ENCODE measurements around the gene AGPAT4.

The AGPAT4 gene

DNA sequence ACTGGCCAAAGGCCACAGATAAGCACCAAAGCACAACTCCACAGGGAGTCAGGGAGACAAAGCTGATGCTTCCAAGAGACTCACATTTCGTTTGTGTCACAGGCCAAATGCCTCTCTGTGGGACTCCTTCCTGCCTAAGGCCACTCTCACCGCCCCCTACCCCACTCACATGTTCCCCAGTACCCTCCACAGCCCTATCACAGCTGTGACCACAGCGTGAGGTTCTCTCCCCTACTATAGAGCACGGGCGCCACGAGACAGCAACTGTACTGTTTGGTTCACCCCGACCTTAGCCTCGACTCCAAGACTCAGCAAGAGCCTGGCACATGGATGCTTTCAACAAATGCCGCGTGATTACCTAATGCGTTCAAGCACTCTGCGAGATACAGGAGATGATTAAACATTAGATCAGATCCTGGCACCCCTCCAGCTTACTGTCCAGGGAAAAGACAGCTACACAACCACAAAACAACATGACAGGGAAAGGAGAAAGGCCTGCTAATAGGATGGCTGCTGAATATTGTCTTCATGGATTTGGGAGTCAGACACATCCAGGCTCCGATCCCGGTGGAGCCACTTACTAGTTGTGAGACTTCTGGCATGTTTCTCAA, 105.5 kb downstream of the AGPAT4 start:
- DNase-seq (ENCODE audit: low read depth in 1 of 2, low spot score in 1 of 2), result no peak

- DNase-seq (ENCODE audit: low read depth in 1 of 2, low spot score in 1 of 2), result no peak
Observed at GRCh38 chr6:161166677-161167076, 107.2 kb downstream of the AGPAT4 start.

- DNase-seq (ENCODE audit: low read depth in 1 of 2, low spot score in 1 of 2), result no peak
Observed at GRCh38 chr6:161166176-161166575, 107.7 kb downstream of the AGPAT4 start.

DNA sequence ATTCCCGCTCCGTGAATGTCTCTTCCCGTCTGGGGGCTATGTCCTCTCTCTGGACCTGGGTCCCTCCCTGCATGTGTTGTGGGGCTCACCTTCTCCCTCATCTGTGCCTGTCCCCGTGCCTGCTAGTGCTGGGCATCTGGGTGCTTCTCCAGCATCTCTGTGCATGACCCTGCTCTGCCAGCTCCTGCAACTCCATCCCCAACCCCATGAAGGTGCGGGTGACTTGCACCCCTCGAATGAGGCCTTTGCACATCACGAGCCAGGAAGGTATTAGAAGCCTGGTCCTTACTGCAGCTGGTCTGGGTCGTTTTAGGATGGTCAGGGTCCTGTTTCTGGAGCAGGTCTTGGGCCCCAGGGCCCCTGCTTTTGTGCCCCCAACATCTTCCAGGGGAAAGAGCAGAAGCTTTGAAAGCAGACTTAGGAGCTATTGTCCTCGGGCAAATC, 109.7 kb downstream of the AGPAT4 start:
- DNase-seq (ENCODE audit: low read depth in 1 of 2, low spot score in 1 of 2), result no peak

- no peak for DNase-seq (ENCODE audit: low read depth in 1 of 2, low spot score in 1 of 2)
Observed at GRCh38 chr6:161163466-161164181, 110.2 kb downstream of the AGPAT4 start.

DNA sequence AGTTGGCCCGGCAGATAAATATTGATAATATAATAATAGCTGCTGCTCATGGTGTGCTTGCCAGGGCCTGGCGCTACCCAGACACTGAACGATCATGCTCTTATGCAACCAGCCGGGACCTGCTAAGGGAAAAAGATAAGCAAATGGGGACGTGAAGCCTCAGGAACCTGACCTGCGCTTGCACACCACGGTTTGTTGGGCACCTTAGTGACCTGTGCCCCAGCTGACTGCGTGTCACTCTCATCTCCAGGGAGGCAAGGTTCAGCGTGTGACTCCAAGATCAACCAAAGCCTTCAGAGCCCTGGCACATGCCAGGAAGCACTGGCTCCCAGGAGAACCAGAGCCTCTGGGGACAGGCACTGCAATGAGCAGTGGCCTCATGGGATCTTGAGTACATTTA, 111.1 kb downstream of the AGPAT4 start:
- no peak for DNase-seq (ENCODE audit: low read depth in 1 of 2, low spot score in 1 of 2)

GRCh38 chr6:161161889-161162624, 111.8 kb downstream of the AGPAT4 start:
- no peak for DNase-seq (ENCODE audit: low read depth in 1 of 2, low spot score in 1 of 2)

DNA sequence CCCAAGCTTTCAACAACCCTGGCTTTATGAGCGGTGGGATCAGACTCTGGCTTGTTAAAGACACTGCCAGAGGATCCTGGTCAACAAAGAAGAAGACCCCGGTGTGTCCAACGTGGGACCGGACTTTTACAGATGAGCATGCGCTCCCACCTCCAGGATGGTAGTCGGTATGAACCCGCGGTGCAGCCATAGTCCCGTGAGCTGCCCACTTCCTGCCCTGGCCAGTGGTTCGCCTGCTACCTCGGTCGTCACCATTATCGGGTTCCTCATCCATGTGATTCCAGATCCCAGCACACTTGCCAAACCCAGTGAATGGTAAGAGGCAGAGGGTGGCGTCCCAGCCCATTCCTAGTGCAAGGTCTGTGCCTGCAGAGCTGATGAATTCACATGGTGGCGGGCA, 112.7 kb downstream of the AGPAT4 start:
- no peak for DNase-seq (ENCODE audit: low read depth in 1 of 2, low spot score in 1 of 2)

GRCh38 chr6:161154796-161155335, 119.0 kb downstream of the AGPAT4 start:
- DNase-seq (ENCODE audit: low read depth in 1 of 2, low spot score in 1 of 2), result no peak

DNA sequence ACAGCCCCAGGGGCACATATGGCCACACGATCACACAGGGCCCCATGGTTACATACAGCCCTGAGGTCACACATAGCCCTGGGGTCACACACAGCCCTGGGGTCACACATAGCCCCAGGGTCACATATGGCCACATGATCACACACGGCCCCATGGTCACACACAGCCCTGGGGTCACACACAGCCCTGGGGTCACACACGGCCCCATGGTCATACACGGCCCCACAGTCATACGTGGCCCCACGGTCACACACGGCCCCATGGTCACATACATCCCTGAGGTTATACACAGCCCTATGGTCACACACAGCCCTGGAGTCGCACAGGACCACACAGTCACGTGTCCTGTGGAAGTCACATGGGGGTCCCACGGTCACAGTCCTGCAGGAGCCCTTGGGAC, 120.1 kb downstream of the AGPAT4 start:
- no peak for DNase-seq (ENCODE audit: low read depth in 1 of 2, low spot score in 1 of 2)

- no peak for DNase-seq (ENCODE audit: low read depth in 1 of 2, low spot score in 1 of 2)
Observed at GRCh38 chr6:161152907-161153662, 120.8 kb downstream of the AGPAT4 start.

DNA sequence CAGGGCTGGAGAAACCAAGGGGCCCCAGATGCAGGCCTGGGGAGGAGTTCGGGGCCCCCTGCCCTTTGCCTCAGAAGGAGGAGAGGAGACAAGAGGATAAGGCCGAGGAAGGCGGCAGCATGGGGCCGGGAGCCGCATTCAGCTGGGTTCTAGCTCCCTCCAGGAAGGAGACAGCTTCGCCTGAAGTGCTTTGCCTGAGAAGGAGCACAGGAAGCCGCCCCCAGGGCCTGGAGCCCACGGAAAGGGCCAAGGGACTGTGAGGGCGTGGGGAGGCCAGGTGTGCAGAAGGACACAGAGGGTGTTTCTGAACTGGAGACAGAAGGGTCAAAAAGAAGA, 121.4 kb downstream of the AGPAT4 start:
- DNase-seq (ENCODE audit: low read depth in 1 of 2, low spot score in 1 of 2), result no peak

GRCh38 chr6:161151660-161152526, 122.0 kb downstream of the AGPAT4 start:
- DNase-seq (ENCODE audit: low read depth in 1 of 2, low spot score in 1 of 2), result no peak

DNA sequence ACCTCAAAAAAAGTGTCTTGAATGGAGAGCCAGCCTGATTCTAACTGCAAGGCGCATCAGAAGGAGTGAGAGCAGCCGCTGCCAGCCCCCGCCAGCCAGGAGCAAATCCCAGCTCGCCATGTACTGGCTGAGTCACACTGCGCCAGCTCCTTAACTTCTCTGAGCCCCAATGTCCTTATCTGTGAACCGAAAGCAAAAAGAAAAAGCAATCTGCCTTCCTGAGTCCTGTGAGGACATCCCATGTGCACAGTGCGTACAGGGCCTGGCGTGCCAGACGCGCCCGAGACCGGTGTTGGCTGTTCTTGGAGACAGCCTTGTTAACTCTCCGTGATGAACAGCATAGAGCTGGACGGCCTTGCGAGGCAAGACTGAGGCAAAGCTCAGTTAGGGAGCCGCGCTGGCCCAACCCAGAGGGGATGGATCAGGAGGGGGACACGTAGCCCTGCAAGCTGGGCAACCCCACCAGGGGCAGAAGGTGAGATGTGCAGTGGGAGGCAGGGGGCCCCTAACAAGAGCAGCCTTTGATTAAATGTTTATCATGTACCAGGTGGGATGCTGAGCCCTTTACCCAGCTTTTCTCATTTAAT, 122.7 kb downstream of the AGPAT4 start:
- no peak for DNase-seq (ENCODE audit: low read depth in 1 of 2, low spot score in 1 of 2)

DNA sequence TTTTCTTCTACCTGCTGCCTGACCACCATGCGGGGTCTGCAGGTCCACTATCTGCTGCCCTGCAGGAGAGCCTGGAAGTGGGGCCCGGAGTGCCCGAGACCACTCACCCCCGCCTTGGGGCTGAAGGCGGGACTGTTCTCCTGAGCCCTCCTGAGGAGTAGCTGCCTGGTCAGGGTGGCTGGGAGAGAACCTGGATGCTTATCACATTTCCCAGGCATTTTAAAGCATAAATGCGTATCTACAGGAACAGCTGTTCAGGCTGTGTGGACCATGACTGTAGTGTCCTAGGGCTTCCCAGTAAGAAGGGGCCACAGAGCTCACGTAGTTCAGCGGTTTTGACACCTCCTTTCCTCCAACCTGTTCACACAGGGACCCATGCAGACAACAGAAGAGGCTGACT, 123.3 kb downstream of the AGPAT4 start:
- DNase-seq (ENCODE audit: low read depth in 1 of 2, low spot score in 1 of 2), result no peak

DNA sequence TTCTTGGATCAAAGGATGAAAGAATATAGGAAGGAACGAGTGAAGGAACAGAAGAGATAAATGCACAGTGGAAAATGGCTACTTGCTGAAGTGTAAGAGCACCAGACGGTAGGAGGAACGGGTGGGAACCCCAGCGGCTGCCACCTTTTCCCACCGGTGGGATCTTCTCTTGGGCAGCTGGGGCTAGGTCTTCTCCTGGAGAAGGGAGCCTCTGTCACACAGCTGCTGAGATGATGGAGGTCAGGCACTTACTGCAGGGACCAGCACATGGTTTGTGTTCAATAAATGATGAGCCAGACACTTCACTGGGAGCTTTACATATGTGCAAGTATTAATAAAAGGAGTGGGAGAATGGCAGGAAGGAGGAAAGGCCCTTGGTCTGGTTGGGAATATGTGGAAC, 123.7 kb downstream of the AGPAT4 start:
- DNase-seq (ENCODE audit: low read depth in 1 of 2, low spot score in 1 of 2), result no peak

DNA sequence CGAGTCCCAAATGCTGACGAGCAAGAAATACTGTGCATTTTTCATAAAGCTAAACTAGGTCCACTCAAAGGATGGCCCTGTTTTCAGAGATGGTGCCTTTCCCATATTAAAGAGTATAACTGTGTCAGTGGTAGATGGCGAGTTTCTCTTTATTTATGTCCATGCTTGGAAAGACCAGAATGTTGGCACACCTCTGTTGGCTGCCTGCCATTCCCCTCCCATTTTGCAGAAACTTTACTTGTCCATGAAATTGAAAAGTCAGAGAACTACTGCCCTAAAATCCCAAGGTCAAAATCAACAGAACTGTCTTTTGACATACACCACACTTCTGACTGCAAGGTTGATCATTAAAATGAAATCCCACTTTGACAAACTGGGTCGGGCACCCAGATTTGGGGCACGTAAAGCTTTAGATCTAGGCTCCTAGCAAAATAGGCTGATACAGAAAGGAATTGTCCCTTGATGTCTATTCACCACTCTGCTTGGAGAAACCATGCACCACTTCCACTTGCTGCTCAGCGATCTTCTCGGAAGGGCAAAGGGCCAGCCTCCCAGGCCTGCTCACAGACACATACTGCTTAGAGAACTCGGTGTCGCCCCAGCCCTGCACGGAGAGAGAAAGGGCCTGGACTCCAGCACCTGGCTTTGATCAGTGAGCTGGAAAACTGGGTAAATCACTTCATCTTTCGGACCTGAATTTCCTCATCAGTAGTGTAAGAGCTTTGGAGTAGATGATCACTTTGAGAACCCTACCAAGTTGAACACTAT, 130.0 kb downstream of the AGPAT4 start:
- DNase-seq (ENCODE audit: low read depth in 1 of 2, low spot score in 1 of 2), result no peak

DNA sequence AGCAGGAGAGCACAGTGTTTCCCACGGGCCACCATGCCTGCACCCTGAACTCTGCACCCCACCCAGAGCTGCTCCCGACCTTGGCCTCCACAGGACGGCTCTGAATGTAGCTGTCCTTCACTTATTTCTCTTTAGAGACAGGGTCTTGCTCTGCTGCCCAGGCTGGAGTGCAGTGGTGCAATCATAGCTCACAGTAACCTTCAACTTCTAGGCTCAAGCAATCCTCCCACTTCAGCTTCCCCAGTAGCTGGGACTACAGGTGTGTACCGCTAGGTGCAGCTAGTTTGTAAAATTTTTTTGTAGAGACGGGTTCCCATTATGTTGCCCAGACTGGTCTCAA, 130.9 kb downstream of the AGPAT4 start:
- DNase-seq (ENCODE audit: low read depth in 1 of 2, low spot score in 1 of 2), result no peak

- DNase-seq (ENCODE audit: low read depth in 1 of 2, low spot score in 1 of 2), result no peak
Observed at GRCh38 chr6:161141173-161141572, 132.7 kb downstream of the AGPAT4 start.

DNA sequence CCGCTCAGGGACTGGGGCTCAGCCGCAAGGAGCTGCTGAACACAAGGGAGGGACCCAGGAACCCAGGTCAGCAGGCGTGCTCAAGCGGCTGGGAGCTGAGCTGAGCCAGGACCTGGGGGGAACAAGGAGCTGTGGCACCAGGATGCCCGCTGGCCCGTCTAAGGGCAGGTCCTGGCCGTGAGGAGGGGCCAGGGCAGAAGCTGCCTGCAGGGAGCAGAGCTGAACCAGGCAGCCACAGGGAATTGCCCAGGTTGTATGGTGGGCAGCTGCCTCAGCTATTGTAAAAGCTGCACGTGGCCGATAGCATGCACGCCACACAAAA, 133.3 kb downstream of the AGPAT4 start:
- DNase-seq (ENCODE audit: low read depth in 1 of 2, low spot score in 1 of 2), result no peak
